ENCODE data around the gene GRK3. TPM values are rescaled to one million over a fixed set of nuclear protein-coding genes. Genes with fewer than 3 reads are reported as not detected.
A peak's percentile ranks its signal among the peaks of the same experiment; 100 is the strongest.

Gene GRK3
- total RNA-seq, 3 donors from 2014 or later (not counting 1 experiment from before 2014, with no cell fraction given) = 2.2 to 7.2 (median 3.8) TPM

DNA sequence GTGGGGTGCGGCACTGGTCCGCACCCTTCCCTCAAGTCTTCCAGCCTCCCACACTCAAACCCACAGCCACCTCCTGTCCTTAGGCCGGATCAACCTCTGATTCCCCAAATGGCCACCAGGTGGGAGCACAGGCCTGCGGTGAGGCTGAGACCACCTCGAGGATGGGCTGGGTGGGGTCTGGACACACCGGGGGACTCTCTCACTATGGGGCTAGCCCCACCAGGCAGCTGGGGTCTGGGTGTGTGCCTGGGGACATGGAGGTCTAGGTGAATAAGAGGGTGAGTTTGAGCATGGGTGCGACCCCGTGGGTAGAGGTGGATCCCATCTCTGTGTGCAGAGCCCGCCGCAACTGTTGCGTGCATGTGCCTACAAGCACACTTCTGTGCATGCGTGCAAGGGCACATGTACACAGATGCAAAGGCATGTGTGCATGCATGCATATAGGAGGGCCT lies 210.1 kb downstream of the GRK3 start:
- H3K4me3 Mint-ChIP-seq = no peak overlapping the region
- intact Hi-C loops (cut with micrococcal nuclease) = loop anchor here (10.0 kb wide), 1 partner anchor 580 kb away; the partner anchor contains the start of gene CRYBB3
- peaks cover 0 to 6% of the 10 kb centered on the region in 2 donors for H3K27me3 Mint-ChIP-seq (ENCODE audit: low read depth in 2 of 2)
- no peak overlapping the region for H3K4me3 ChIP-seq (ENCODE audit: low read length)
- no peaks in the 10 kb centered on the region for H3K9me3 Mint-ChIP-seq
- no peaks in the 10 kb centered on the region for H3K36me3 ChIP-seq (ENCODE audit: control insufficient read depth, insufficient read depth, low read length)
- H3K9me3 ChIP-seq (ENCODE audit: control insufficient read depth, insufficient read depth, low read length) = no peaks in the 10 kb centered on the region
- no peaks in the 10 kb centered on the region for H3K36me3 Mint-ChIP-seq
- TF ChIP-seq, protein P1, sequence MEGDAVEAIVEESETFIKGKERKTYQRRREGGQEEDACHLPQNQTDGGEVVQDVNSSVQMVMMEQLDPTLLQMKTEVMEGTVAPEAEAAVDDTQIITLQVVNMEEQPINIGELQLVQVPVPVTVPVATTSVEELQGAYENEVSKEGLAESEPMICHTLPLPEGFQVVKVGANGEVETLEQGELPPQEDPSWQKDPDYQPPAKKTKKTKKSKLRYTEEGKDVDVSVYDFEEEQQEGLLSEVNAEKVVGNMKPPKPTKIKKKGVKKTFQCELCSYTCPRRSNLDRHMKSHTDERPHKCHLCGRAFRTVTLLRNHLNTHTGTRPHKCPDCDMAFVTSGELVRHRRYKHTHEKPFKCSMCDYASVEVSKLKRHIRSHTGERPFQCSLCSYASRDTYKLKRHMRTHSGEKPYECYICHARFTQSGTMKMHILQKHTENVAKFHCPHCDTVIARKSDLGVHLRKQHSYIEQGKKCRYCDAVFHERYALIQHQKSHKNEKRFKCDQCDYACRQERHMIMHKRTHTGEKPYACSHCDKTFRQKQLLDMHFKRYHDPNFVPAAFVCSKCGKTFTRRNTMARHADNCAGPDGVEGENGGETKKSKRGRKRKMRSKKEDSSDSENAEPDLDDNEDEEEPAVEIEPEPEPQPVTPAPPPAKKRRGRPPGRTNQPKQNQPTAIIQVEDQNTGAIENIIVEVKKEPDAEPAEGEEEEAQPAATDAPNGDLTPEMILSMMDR (IDR thresholded peaks at IDR 0.05) = no peak
- H3K4me1 ChIP-seq (ENCODE audit: control insufficient read depth, insufficient read depth, low read length) = no peaks in the 10 kb centered on the region
- DNase-seq (no peak), ATAC-seq (no peak)
- peaks cover 6% of the 10 kb centered on the region in 2 donors for H3K4me1 Mint-ChIP-seq
- WGBS (ENCODE audit: insufficient coverage) = 73% methylated on average over 12 of the region's 12 CpGs
- no peak overlapping the region for H3K27ac ChIP-seq (ENCODE audit: low read length)
- H3K27me3 ChIP-seq (ENCODE audit: control insufficient read depth, insufficient read depth, low read length) = no peaks in the 10 kb centered on the region
- H3K27ac Mint-ChIP-seq = no peak overlapping the region

DNA sequence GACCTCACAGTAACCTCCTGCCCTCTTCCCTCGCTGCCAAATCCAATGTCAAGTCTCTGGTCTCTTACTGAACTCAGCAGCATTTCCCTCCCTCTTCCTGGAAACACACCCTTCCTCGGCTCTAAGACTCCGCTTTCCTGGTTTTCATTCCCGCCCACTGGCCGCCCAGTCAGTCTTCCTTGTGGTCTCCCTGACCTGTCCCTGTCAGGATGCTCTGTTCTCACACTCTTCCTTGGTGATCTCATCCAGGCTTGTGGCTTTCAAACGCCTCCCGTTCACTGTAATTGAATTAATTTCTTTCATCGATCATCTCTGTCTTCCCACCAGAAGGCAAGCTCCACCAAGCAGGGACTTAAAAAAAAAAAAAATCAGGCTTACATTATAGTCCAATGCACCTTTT lies 211.1 kb downstream of the GRK3 start:
- no peaks in the 10 kb centered on the region for H3K9me3 Mint-ChIP-seq
- H3K27me3 Mint-ChIP-seq (ENCODE audit: low read depth in 2 of 2) = peaks cover 0 to 6% of the 10 kb centered on the region in 2 donors
- TF ChIP-seq, protein P1 (IDR thresholded peaks at IDR 0.05) = no peak
- no peak overlapping the region for H3K27ac Mint-ChIP-seq
- Histone ChIP-seq H3K36me3 (ENCODE audit: control insufficient read depth, insufficient read depth, low read length) (no peaks in the 10 kb centered on the region), H3K4me3 (ENCODE audit: low read length) (no peak overlapping the region), H3K27me3 (ENCODE audit: control insufficient read depth, insufficient read depth, low read length) (no peaks in the 10 kb centered on the region), H3K4me1 (ENCODE audit: control insufficient read depth, insufficient read depth, low read length) (no peaks in the 10 kb centered on the region), H3K9me3 (ENCODE audit: control insufficient read depth, insufficient read depth, low read length) (no peaks in the 10 kb centered on the region), H3K27ac (ENCODE audit: low read length) (no peak overlapping the region)
- H3K36me3 Mint-ChIP-seq = no peaks in the 10 kb centered on the region
- no peak overlapping the region for H3K4me3 Mint-ChIP-seq
- 76% methylated on average over 8 of the region's 8 CpGs for WGBS (ENCODE audit: insufficient coverage)
- ATAC-seq (no peak), DNase-seq (no peak)
- intact Hi-C loops (cut with micrococcal nuclease) = loop anchor here (10.0 kb wide), 1 partner anchor 581 kb away; the partner anchor contains the start of gene CRYBB3
- H3K4me1 Mint-ChIP-seq = peaks cover 6% of the 10 kb centered on the region in 2 donors

DNA sequence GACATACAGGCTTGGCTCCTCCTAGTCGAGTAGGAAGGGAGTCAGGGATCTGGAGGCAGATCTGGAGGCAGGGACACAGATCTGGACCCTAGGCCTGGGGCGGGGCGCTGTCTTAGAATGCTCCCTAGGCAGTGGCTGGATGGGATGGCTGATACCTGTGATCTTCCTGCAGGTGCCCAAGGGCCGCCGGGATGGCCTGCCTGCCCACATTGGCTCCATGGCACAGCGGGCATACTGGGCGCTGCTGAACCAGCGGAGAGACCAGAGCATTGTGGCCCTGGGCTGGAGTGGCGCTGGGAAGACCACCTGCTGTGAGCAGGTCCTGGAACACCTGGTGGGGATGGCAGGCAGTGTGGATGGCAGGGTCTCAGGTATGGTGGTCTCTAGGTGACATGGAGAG lies 212.9 kb downstream of the GRK3 start:
- intact Hi-C loops (cut with micrococcal nuclease) = loop anchor here (10.0 kb wide), 1 partner anchor 583 kb away; the partner anchor contains the start of gene CRYBB3
- no peak overlapping the region for H3K27ac ChIP-seq (ENCODE audit: low read length)
- Mint-ChIP-seq H3K4me1 (peaks cover 6% of the 10 kb centered on the region in 2 donors), H3K9me3 (no peaks in the 10 kb centered on the region), H3K27ac (no peak overlapping the region), H3K4me3 (no peak overlapping the region), H3K36me3 (no peaks in the 10 kb centered on the region), H3K27me3 (ENCODE audit: low read depth in 2 of 2) (peaks cover 0 to 6% of the 10 kb centered on the region in 2 donors)
- ATAC-seq (peak in 1 of 3 donors; percentile 37), DNase-seq (no peak)
- TF ChIP-seq, protein P1 (IDR thresholded peaks at IDR 0.05) = no peak
- H3K27me3 ChIP-seq (ENCODE audit: control insufficient read depth, insufficient read depth, low read length) = no peaks in the 10 kb centered on the region
- H3K36me3 ChIP-seq (ENCODE audit: control insufficient read depth, insufficient read depth, low read length) = no peaks in the 10 kb centered on the region
- H3K4me3 ChIP-seq (ENCODE audit: low read length) = no peak overlapping the region
- no peaks in the 10 kb centered on the region for H3K4me1 ChIP-seq (ENCODE audit: control insufficient read depth, insufficient read depth, low read length)
- H3K9me3 ChIP-seq (ENCODE audit: control insufficient read depth, insufficient read depth, low read length) = no peaks in the 10 kb centered on the region
- 89% methylated on average over 9 of the region's 9 CpGs for WGBS (ENCODE audit: insufficient coverage)

DNA sequence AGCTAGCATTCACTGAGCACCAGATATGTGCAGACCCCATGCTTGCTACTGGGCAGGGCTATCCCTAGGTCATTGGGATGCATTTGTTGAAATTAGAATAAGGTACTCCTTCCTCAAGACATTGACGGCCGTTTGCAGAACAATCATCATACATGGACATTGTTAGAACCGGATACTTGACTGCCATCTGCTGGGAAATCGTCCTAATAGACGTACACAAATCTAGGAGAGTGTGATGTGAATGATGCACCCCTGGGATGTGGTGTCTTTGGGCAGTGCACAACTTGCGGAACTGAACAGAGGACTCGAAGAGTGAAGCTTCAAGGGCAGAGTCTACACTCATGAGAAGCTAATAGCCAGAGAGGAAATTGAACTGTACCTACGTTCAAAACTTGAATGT lies 213.4 kb downstream of the GRK3 start:
- 65% methylated on average over 8 of the region's 8 CpGs for WGBS (ENCODE audit: insufficient coverage)
- H3K36me3 ChIP-seq (ENCODE audit: control insufficient read depth, insufficient read depth, low read length) = no peaks in the 10 kb centered on the region
- H3K4me3 ChIP-seq (ENCODE audit: low read length) = no peak overlapping the region
- Mint-ChIP-seq H3K4me1 (peaks cover 3% of the 10 kb centered on the region in 2 donors), H3K27ac (no peak overlapping the region), H3K27me3 (ENCODE audit: low read depth in 2 of 2) (peaks cover 0 to 3% of the 10 kb centered on the region in 2 donors), H3K36me3 (no peaks in the 10 kb centered on the region), H3K9me3 (no peaks in the 10 kb centered on the region), H3K4me3 (no peak overlapping the region)
- TF ChIP-seq, protein P1 (IDR thresholded peaks at IDR 0.05) = no peak
- intact Hi-C loops (cut with micrococcal nuclease) = loop anchor here (10.0 kb wide), 1 partner anchor 583 kb away; the partner anchor contains the start of gene CRYBB3
- H3K27ac ChIP-seq (ENCODE audit: low read length) = no peak overlapping the region
- no peaks in the 10 kb centered on the region for H3K27me3 ChIP-seq (ENCODE audit: control insufficient read depth, insufficient read depth, low read length)
- H3K4me1 ChIP-seq (ENCODE audit: control insufficient read depth, insufficient read depth, low read length) = no peaks in the 10 kb centered on the region
- H3K9me3 ChIP-seq (ENCODE audit: control insufficient read depth, insufficient read depth, low read length) = no peaks in the 10 kb centered on the region
- ATAC-seq (no peak), DNase-seq (no peak)
